Parathyroid adenoma (tissue), 2 donors: ENCODE data around the gene TMPRSS11D.

Experiments
- H2AFZ ChIP-seq: fragments of 300-600 bp; sonication (generic); one replicate; pipeline ENCODE4 v1.7.0; 2017; ENCODE audit warnings: antibody characterized with exemption, mild to moderate bottlenecking
- H3K27ac ChIP-seq: fragments of 300-600 bp; sonication (generic); one replicate; pipeline ENCODE4 v1.7.0; 2017
- H3K27me3 ChIP-seq: fragments of 300-600 bp; sonication (generic); one replicate; pipeline ENCODE4 v1.7.0; 2017; ENCODE audit warnings: low read length; ENCODE audit not compliant: control insufficient read depth, insufficient read depth
- H3K36me3 ChIP-seq: fragments of 300-600 bp; sonication (generic); one replicate; pipeline ENCODE4 v1.7.0; 2017; ENCODE audit warnings: low read length; ENCODE audit not compliant: control insufficient read depth, insufficient read depth
- H3K4me1 ChIP-seq: fragments of 300-600 bp; sonication (generic); one replicate; pipeline ENCODE4 v1.7.0; 2017; ENCODE audit warnings: control low read depth
- H3K4me2 ChIP-seq: fragments of 300-600 bp; sonication (generic); one replicate; pipeline ENCODE4 v1.7.0; 2017; ENCODE audit warnings: low read length
- H3K4me3 ChIP-seq: fragments of 300-600 bp; sonication (generic); one replicate; pipeline ENCODE4 v1.7.0; 2017; ENCODE audit warnings: low read depth, low read length
- H3K79me2 ChIP-seq: fragments of 300-600 bp; sonication (generic); one replicate; pipeline ENCODE4 v1.7.0; 2017; ENCODE audit warnings: control low read depth
- H3K9ac ChIP-seq: fragments of 300-600 bp; sonication (generic); one replicate; pipeline ENCODE4 v1.7.0; 2017; ENCODE audit warnings: mild to moderate bottlenecking
- H3K9me3 ChIP-seq: fragments of 300-600 bp; sonication (generic); one replicate; pipeline ENCODE4 v1.7.0; 2017; ENCODE audit warnings: low read length; ENCODE audit not compliant: control insufficient read depth
- CTCF ChIP-seq: fragments of 300-600 bp; sonication (generic); IDR thresholded peaks from one replicate; pipeline ENCODE4 v1.7.0; 2017; ENCODE audit warnings: antibody characterized with exemption, mild to moderate bottlenecking
- donor health status: primary hyperparathyroidism.

The TMPRSS11D gene

GRCh38 chr4:67883902-67884301 is at the start of gene TMPRSS11D:
Gene TMPRSS11D (minus strand): TSS chr4:67884002. CDS start chr4:67883933, 69 bp downstream.
- Histone ChIP-seq H2AFZ (no peak within 1 kb of the TSS), H3K27me3 (no peaks in the 10 kb centered on the region), H3K4me2 (no peak within 1 kb of the TSS), H3K79me2 (no peaks in the 10 kb centered on the region), H3K27ac (no peak within 1 kb of the TSS), H3K36me3 (no peaks in the 10 kb centered on the region), H3K4me3 (no peak within 1 kb of the TSS), H3K9ac (no peak within 1 kb of the TSS), H3K9me3 (no peaks in the 10 kb centered on the region), H3K4me1 (no peaks in the 10 kb centered on the region)
- TF ChIP-seq CTCF: no peak

GRCh38 chr4:67933038-67933437 is 49.2 kb upstream of the TMPRSS11D start:
- Histone ChIP-seq H3K9me3 (no peaks in the 10 kb centered on the region), H3K4me2 (no peak overlapping the region), H3K4me3 (no peak overlapping the region), H3K36me3 (no peaks in the 10 kb centered on the region), H3K79me2 (no peaks in the 10 kb centered on the region), H2AFZ (no peak overlapping the region), H3K4me1 (no peaks in the 10 kb centered on the region), H3K27ac (no peak overlapping the region), H3K9ac (no peak overlapping the region), H3K27me3 (no peaks in the 10 kb centered on the region)
- no peak for TF ChIP-seq CTCF

DNA sequence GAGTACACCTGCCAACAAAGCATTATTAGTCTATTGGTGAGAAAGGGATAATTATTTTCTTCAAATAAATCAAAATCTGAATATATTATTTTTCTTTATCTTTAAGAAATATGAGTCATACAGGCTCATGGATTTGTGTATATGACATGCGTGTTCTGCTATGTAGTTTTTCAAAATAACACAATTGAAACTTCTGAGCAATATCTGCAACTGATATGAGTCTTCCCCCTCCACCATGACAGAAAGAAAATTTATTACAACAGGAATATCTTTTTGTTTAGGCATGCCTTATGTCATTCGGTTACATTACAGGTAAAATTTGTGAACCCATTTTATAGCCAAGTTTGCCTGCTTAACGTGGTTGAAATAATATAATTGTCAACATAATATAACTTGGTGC is 47.5 kb upstream of the TMPRSS11D start:
- H3K4me3 ChIP-seq: no peak overlapping the region
- no peak overlapping the region for H3K27ac ChIP-seq
- no peak overlapping the region for H3K4me2 ChIP-seq
- TF ChIP-seq CTCF: no peak
- no peaks in the 10 kb centered on the region for H3K36me3 ChIP-seq
- H3K27me3 ChIP-seq: no peaks in the 10 kb centered on the region
- H3K9ac ChIP-seq: no peak overlapping the region
- no peaks in the 10 kb centered on the region for H3K4me1 ChIP-seq
- H3K79me2 ChIP-seq: no peaks in the 10 kb centered on the region
- no peak overlapping the region for H2AFZ ChIP-seq
- no peaks in the 10 kb centered on the region for H3K9me3 ChIP-seq

DNA sequence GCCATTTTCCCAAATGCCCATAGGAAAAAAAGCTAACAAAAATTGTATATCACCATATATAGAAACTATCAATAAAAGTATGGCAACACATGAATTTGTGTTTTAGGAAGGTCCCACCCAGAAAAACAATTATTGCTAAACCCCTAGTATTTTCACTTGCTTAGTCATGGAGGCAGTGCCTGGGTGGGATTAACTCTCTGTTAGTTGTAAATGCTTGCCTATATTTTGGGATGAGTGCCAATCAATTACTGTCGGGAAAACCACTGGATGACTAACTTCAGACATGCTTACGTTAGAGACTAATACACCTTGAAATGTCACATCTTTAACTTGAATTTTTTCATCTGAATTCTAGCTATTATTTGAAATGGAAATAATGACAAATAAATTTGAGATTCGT is 45.6 kb upstream of the TMPRSS11D start:
- no peaks in the 10 kb centered on the region for H3K79me2 ChIP-seq

More for the DNA sequence above, 45.6 kb upstream of the TMPRSS11D start:
- H3K9ac ChIP-seq: no peak overlapping the region
- H2AFZ ChIP-seq: no peak overlapping the region
- no peak overlapping the region for H3K4me3 ChIP-seq
- H3K4me2 ChIP-seq: no peak overlapping the region
- H3K36me3 ChIP-seq: no peaks in the 10 kb centered on the region
- no peaks in the 10 kb centered on the region for H3K4me1 ChIP-seq
- no peak overlapping the region for H3K27ac ChIP-seq
- H3K9me3 ChIP-seq: no peaks in the 10 kb centered on the region
- H3K27me3 ChIP-seq: no peaks in the 10 kb centered on the region
- TF ChIP-seq CTCF: no peak
